Measurements from ENCODE around the gene TECPR2.
A peak's percentile ranks its signal among the peaks of the same experiment; 100 is the strongest.
"Not testable (repeated sequence)": the region's sequence is repeated elsewhere in the genome, so short reads cannot be mapped to it uniquely, and the experiment has no call there.

The TECPR2 gene

GRCh38 chr14:102335163-102335562 is 27.6 kb upstream of the TECPR2 start:
- DNase-seq = no peak

- DNase-seq = no peak
Observed at GRCh38 chr14:102338724-102339123, 24.0 kb upstream of the TECPR2 start.

- DNase-seq = no peak
Observed at GRCh38 chr14:102341566-102341965, 21.2 kb upstream of the TECPR2 start.

GRCh38 chr14:102342238-102342637 is 20.5 kb upstream of the TECPR2 start:
- DNase-seq = no peak

- DNase-seq = no peak
Observed at GRCh38 chr14:102344084-102344483, 18.7 kb upstream of the TECPR2 start.

- no peak for DNase-seq
Observed at GRCh38 chr14:102344485-102344884, 18.3 kb upstream of the TECPR2 start.

GRCh38 chr14:102345232-102345631 is 17.5 kb upstream of the TECPR2 start:
- no peak for DNase-seq

GRCh38 chr14:102346645-102347044 is 16.1 kb upstream of the TECPR2 start:
- no peak for DNase-seq

GRCh38 chr14:102348376-102348775 is 14.4 kb upstream of the TECPR2 start:
- DNase-seq = no peak

GRCh38 chr14:102351023-102351422 is 11.7 kb upstream of the TECPR2 start:
- no peak for DNase-seq

- not testable (repeated sequence) for DNase-seq
Observed at GRCh38 chr14:102351593-102351992, 11.1 kb upstream of the TECPR2 start.

GRCh38 chr14:102352213-102352612 is 10.5 kb upstream of the TECPR2 start:
- DNase-seq = no peak

- DNase-seq = no peak
Observed at GRCh38 chr14:102353126-102353619, 9.6 kb upstream of the TECPR2 start.

- DNase-seq = no peak
Observed at GRCh38 chr14:102356280-102356679, 6.5 kb upstream of the TECPR2 start.

- no peak for DNase-seq
Observed at GRCh38 chr14:102359341-102359740, 3.4 kb upstream of the TECPR2 start.

GRCh38 chr14:102360388-102360787 is 2.4 kb upstream of the TECPR2 start:
- DNase-seq = no peak

- DNase-seq = no peak
Observed at GRCh38 chr14:102362084-102362483, 657 bp upstream of the TECPR2 start.

GRCh38 chr14:102363182-102363943 is 622 bp downstream of the TECPR2 start:
- no peak for DNase-seq

GRCh38 chr14:102370305-102370809 is 7.6 kb downstream of the TECPR2 start:
- peak; percentile 74 for DNase-seq

- DNase-seq = no peak
Observed at GRCh38 chr14:102371361-102371760, 8.6 kb downstream of the TECPR2 start.

GRCh38 chr14:102373110-102373509 is 10.4 kb downstream of the TECPR2 start:
- no peak for DNase-seq

GRCh38 chr14:102374264-102374663 is 11.5 kb downstream of the TECPR2 start:
- no peak for DNase-seq

GRCh38 chr14:102375119-102375518 is 12.4 kb downstream of the TECPR2 start:
- no peak for DNase-seq

- no peak for DNase-seq
Observed at GRCh38 chr14:102377696-102378095, 15.0 kb downstream of the TECPR2 start.

GRCh38 chr14:102378830-102379229 is 16.1 kb downstream of the TECPR2 start:
- no peak for DNase-seq
